Parathyroid adenoma (tissue), 2 donors: ENCODE results near the gene FANCD2OS.

Experiments
- H2AFZ ChIP-seq: fragments of 300-600 bp; sonication (generic); one replicate; pipeline ENCODE4 v1.7.0; 2017; ENCODE audit warnings: antibody characterized with exemption, mild to moderate bottlenecking
- H3K27ac ChIP-seq: fragments of 300-600 bp; sonication (generic); one replicate; pipeline ENCODE4 v1.7.0; 2017
- H3K27me3 ChIP-seq: fragments of 300-600 bp; sonication (generic); one replicate; pipeline ENCODE4 v1.7.0; 2017; ENCODE audit warnings: low read length; ENCODE audit not compliant: control insufficient read depth, insufficient read depth
- H3K36me3 ChIP-seq: fragments of 300-600 bp; sonication (generic); one replicate; pipeline ENCODE4 v1.7.0; 2017; ENCODE audit warnings: low read length; ENCODE audit not compliant: control insufficient read depth, insufficient read depth
- H3K4me1 ChIP-seq: fragments of 300-600 bp; sonication (generic); one replicate; pipeline ENCODE4 v1.7.0; 2017; ENCODE audit warnings: control low read depth
- H3K4me2 ChIP-seq: fragments of 300-600 bp; sonication (generic); one replicate; pipeline ENCODE4 v1.7.0; 2017; ENCODE audit warnings: low read length
- H3K4me3 ChIP-seq: fragments of 300-600 bp; sonication (generic); one replicate; pipeline ENCODE4 v1.7.0; 2017; ENCODE audit warnings: low read depth, low read length
- H3K79me2 ChIP-seq: fragments of 300-600 bp; sonication (generic); one replicate; pipeline ENCODE4 v1.7.0; 2017; ENCODE audit warnings: control low read depth
- H3K9ac ChIP-seq: fragments of 300-600 bp; sonication (generic); one replicate; pipeline ENCODE4 v1.7.0; 2017; ENCODE audit warnings: mild to moderate bottlenecking
- H3K9me3 ChIP-seq: fragments of 300-600 bp; sonication (generic); one replicate; pipeline ENCODE4 v1.7.0; 2017; ENCODE audit warnings: low read length; ENCODE audit not compliant: control insufficient read depth
- CTCF ChIP-seq: fragments of 300-600 bp; sonication (generic); IDR thresholded peaks from one replicate; pipeline ENCODE4 v1.7.0; 2017; ENCODE audit warnings: antibody characterized with exemption, mild to moderate bottlenecking
- donor health status: primary hyperparathyroidism.

FANCD2OS gene

GRCh38 chr3:10108091-10108490 lies at the start of gene FANCD2OS:
TSS of gene FANCD2OS (minus strand) at chr3:10108255. CDS start at chr3:10104774, 3,481 bp downstream.
- Histone ChIP-seq H3K27ac (no peak within 1 kb of the TSS), H3K4me2 (no peak within 1 kb of the TSS), H3K9ac (no peak within 1 kb of the TSS), H3K4me1 (no peaks in the 10 kb centered on the region), H3K4me3 (no peak within 1 kb of the TSS), H2AFZ (no peak within 1 kb of the TSS), H3K36me3 (no peaks in the 10 kb centered on the region), H3K9me3 (no peaks in the 10 kb centered on the region), H3K27me3 (no peaks in the 10 kb centered on the region), H3K79me2 (no peaks in the 10 kb centered on the region)
- TF ChIP-seq CTCF, result no peak

- TF ChIP-seq CTCF, result no peak
- no peak overlapping the region for H3K9ac ChIP-seq
These were observed 49.0 kb upstream of the FANCD2OS start for GRCh38 chr3:10157031-10157430.

GRCh38 chr3:10155658-10156057 lies 47.6 kb upstream of the FANCD2OS start:
- no peak overlapping the region for H3K4me3 ChIP-seq
- H3K27me3 ChIP-seq, result no peaks in the 10 kb centered on the region
- H3K4me2 ChIP-seq, result no peak overlapping the region
- H3K36me3 ChIP-seq, result no peaks in the 10 kb centered on the region
- H2AFZ ChIP-seq, result no peak overlapping the region
- no peaks in the 10 kb centered on the region for H3K4me1 ChIP-seq
- H3K9ac ChIP-seq, result no peak overlapping the region
- no peaks in the 10 kb centered on the region for H3K79me2 ChIP-seq
- no peaks in the 10 kb centered on the region for H3K9me3 ChIP-seq
- TF ChIP-seq CTCF, result no peak
- H3K27ac ChIP-seq, result no peak overlapping the region

More at GRCh38 chr3:10157031-10157430, 49.0 kb upstream of the FANCD2OS start:
- Histone ChIP-seq H3K4me1 (no peaks in the 10 kb centered on the region), H2AFZ (no peak overlapping the region), H3K4me2 (no peak overlapping the region), H3K27ac (no peak overlapping the region), H3K9me3 (no peaks in the 10 kb centered on the region), H3K36me3 (no peaks in the 10 kb centered on the region), H3K79me2 (no peaks in the 10 kb centered on the region), H3K4me3 (no peak overlapping the region), H3K27me3 (no peaks in the 10 kb centered on the region)

GRCh38 chr3:10155123-10155472 lies 47.0 kb upstream of the FANCD2OS start:
- Histone ChIP-seq H3K36me3 (no peaks in the 10 kb centered on the region), H2AFZ (no peak overlapping the region), H3K27me3 (no peaks in the 10 kb centered on the region), H3K4me2 (no peak overlapping the region), H3K4me3 (no peak overlapping the region), H3K27ac (no peak overlapping the region), H3K9me3 (no peaks in the 10 kb centered on the region), H3K9ac (no peak overlapping the region), H3K79me2 (no peaks in the 10 kb centered on the region), H3K4me1 (no peaks in the 10 kb centered on the region)
- no peak for TF ChIP-seq CTCF

- Histone ChIP-seq H3K36me3 (no peaks in the 10 kb centered on the region), H3K4me3 (no peak overlapping the region), H3K9ac (no peak overlapping the region), H3K79me2 (no peaks in the 10 kb centered on the region), H3K4me1 (no peaks in the 10 kb centered on the region), H3K27ac (no peak overlapping the region), H3K4me2 (no peak overlapping the region), H2AFZ (no peak overlapping the region), H3K27me3 (no peaks in the 10 kb centered on the region), H3K9me3 (no peaks in the 10 kb centered on the region)
- no peak for TF ChIP-seq CTCF
These were observed 46.5 kb upstream of the FANCD2OS start for GRCh38 chr3:10154335-10155122.
